ENCODE data around the gene GALNT3. TPM values are rescaled to one million over a fixed set of nuclear protein-coding genes. Genes with fewer than 3 reads are reported as not detected.

The GALNT3 gene
- polyA plus RNA-seq (ENCODE audit: insufficient read length in 3 of 3), result 10 to 100 TPM; 14.8 to 16.9 (median 16.7) TPM

DNA sequence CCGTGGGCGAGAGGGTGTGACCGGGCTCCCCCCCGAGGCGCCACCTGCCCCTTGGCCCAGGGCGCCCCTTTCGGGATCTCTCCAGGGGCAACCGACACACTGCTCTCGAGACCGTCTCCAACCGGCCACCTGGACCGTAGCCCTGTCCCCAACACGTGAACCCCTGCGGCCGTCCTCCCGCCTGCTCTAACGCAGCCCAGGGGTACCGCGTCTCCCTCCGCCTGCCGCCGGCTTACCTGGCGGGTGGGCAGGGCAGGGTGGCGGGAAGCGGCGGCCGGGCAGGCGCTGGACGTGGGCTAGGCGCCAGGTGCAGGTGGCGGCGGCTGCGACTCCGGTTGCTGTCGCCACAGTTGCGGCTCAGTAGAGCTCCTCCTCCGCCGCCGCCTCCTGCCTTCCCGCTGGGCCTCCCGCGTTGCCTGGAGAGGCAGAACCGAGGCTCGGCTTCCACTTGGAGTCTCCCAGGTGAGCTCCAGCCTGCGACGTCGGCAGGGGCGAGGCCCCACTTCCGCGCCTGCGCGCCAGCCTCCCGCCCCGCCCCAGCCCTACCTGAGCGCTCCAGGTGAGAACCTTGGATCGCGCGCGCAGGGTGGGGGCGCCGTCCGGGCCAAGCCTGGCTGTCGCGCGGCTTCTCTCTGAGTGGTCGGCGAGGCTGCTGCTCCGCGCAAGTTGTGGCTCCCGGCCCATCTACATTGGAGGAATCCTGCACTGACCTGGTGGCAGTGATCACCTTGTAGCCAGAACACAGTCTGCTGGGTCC is at the start of gene GALNT3:
Gene GALNT3 (minus strand): TSS at position 469 of the 757 bp plus-strand sequence. CDS start 23,547 bp downstream, outside the sequence.
- DNase-seq (ENCODE audit: low read depth in 3 of 3, low spot score in 2 of 3), result peak in 2 of 3 donors; percentile 29 to 39

GRCh38 chr2:165843351-165843750 is 49.3 kb upstream of the GALNT3 start:
- DNase-seq (ENCODE audit: low read depth in 3 of 3, low spot score in 2 of 3), result no peak

DNA sequence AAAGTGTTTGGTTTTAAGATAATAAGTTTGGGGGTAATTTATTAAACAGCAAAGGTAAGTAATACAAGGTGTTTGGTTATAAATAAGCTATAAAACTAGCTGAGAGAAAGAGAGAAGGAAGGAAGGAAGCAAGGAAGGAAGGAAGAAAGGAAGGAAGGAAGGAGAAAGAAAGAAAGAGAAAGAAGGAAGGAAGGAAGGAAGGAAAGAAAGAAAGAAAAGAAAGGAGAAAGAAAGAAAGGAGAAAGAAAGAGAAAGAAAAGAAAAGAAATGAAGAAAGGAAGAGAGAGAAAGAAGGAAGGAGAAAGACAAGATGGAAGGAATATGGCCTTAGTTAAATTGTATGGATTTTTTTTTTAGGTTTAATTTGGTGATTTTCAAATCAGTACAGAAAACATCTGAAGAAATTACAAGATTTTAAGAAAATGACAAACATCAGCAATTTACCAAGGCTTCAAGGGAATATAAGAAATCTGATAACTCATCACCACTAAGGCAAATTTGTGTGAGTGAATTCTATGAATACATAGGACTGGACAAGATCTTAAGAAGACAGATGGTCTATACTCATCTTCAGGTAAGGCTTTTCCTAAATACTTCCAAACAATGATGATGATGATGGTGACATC is 46.4 kb upstream of the GALNT3 start:
- DNase-seq (ENCODE audit: low read depth in 3 of 3, low spot score in 2 of 3), result no peak

GRCh38 chr2:165839610-165840009 is 45.6 kb upstream of the GALNT3 start:
- DNase-seq (ENCODE audit: low read depth in 3 of 3, low spot score in 2 of 3), result no peak

GRCh38 chr2:165837122-165837521 is 43.1 kb upstream of the GALNT3 start:
- DNase-seq (ENCODE audit: low read depth in 3 of 3, low spot score in 2 of 3), result no peak

GRCh38 chr2:165835363-165835762 is 41.3 kb upstream of the GALNT3 start:
- no peak for DNase-seq (ENCODE audit: low read depth in 3 of 3, low spot score in 2 of 3)

DNA sequence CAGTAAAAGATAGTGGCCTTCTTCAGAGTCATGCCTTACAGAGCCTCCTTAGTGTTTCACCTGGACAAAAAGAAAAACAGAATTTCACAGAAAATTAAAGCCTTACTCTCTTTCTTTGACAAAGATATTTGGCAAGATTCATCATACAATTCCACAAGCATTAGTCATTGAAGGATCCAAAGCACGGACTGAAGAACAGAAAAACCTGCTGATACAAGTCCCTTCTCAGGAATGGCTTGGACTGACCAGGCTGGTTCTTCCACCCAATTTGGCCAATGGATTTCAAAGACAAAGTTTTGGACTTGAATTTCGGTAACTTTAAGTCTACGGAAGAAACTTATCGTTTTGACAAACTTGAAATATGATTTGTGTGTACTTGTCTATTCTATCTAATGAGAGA is 39.1 kb upstream of the GALNT3 start:
- no peak for DNase-seq (ENCODE audit: low read depth in 3 of 3, low spot score in 2 of 3)

GRCh38 chr2:165827921-165828276 is 33.9 kb upstream of the GALNT3 start:
- no peak for DNase-seq (ENCODE audit: low read depth in 3 of 3, low spot score in 2 of 3)

DNA sequence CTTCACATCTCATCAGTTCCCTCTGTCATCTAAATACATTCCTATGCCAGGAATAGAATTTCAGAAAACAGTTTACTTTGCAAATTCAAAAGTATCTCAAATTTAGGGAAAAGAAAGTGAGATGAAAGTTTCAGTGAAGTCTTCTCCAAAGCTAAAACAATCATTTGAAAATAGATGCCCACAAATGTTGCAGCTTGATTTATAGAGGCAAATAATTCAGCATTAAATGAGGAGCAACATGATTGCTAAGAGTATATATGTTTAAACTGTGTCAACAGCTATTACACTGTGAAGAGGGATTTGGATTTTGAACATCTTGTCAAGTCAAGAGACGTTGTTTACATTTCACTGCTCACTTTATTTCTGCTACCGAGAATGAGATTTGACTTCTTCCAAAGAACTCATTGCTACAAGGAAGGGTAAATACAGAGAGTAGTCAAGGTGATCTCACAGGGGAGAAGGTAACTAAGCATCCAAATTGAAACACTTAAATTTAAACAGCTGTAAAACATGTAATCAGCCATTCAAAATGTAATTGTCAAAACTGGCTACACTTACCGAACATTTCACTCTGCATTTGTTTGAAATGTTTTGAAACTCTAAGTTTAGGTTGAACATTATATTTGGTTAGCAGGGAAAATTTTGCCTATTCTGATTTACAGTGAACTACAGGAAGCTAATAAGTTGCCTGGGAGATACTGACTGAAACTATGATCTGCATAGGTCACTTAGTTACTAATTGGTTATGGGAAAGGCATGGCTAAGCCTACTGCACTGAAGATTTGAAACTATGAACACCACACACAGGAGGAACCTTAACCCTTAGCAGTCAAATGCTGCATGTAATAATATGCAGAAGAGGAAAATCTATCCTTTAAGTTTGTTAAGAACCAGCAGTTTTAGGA is 33.2 kb upstream of the GALNT3 start:
- no peak for DNase-seq (ENCODE audit: low read depth in 3 of 3, low spot score in 2 of 3)

DNA sequence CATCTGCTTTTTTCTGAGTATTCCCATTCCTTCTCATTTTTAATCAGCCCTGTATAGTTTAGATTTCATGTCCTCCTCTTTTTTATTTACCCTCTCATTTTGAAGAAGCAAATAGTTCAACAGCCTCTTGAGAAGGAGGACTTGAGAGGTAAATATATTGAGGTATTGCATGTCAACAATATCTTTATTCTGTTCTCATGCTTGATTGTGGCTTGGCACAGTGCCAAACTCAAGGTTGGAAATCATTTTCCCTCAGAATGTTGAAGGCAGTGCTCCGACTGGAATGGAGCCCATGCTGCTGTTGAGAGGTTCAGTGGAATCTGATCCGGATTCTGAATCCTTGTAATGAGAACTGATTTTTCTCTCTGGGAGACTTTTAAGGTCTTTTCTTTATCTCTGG is 31.0 kb upstream of the GALNT3 start:
- DNase-seq (ENCODE audit: low read depth in 3 of 3, low spot score in 2 of 3), result no peak

DNA sequence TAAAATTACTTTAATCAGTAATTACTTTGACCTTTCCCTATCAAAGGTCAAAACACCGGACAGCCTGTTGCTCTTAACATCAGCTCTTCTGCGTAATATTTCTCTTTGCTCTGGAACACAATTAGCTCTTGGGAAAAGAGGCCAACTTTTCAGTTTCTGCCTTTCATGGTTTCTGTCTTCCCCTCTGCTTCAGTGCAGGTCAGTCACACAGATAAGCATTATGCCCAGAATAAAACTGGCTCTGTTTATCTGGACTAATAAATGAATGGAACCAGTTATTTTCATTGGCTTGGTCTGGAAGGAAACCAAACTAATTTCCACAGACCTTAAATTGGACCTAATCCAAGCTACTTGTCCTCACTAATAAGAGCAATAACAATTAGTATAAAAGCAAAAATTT is 26.2 kb upstream of the GALNT3 start:
- DNase-seq (ENCODE audit: low read depth in 3 of 3, low spot score in 2 of 3), result no peak

DNA sequence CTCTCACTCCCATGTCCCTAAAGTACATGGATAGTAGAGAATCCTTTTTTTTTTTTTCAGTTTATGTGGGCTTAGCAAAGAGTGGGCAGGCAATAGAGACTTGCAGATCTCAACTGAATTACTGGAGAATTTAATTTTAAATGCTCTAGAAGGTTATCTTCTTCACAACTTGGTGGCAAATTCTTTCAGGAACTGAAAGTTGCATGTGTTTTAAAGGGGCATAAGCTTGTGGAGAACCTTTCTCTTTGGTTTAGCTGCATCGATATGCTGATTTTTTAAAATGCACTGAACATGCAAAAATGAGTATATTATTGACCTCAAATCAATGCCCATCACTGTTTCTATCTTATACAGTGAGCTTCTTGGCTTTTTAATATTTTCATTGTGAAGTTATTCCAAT is 24.9 kb upstream of the GALNT3 start:
- DNase-seq (ENCODE audit: low read depth in 3 of 3, low spot score in 2 of 3), result no peak

- no peak for DNase-seq (ENCODE audit: low read depth in 3 of 3, low spot score in 2 of 3)
Observed at GRCh38 chr2:165815299-165816141, 21.5 kb upstream of the GALNT3 start.

GRCh38 chr2:165814473-165814872 is 20.4 kb upstream of the GALNT3 start:
- DNase-seq (ENCODE audit: low read depth in 3 of 3, low spot score in 2 of 3), result no peak

- no peak for DNase-seq (ENCODE audit: low read depth in 3 of 3, low spot score in 2 of 3)
Observed at GRCh38 chr2:165811592-165812370, 17.7 kb upstream of the GALNT3 start.

GRCh38 chr2:165810418-165810817 is 16.4 kb upstream of the GALNT3 start:
- DNase-seq (ENCODE audit: low read depth in 3 of 3, low spot score in 2 of 3), result no peak

DNA sequence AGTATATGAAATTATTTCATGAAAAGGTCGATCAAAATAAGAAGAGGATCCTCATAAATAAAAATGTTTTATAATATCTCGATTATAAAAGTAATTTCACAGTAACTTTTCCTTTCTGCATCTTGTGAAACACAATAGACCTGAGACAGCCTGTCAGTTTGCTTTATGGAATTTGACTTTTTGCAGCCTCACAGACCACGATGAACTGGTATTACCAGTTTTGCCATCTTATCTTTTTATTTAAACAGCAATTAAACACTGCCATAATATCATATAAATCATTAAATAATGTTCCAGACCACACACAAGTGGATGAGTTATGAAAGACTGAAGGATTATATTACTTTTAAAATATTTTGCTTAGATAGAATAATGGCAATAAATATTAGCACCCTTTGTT is 10.7 kb upstream of the GALNT3 start:
- no peak for DNase-seq (ENCODE audit: low read depth in 3 of 3, low spot score in 2 of 3)

- DNase-seq (ENCODE audit: low read depth in 3 of 3, low spot score in 2 of 3), result no peak
Observed at GRCh38 chr2:165803123-165803760, 9.2 kb upstream of the GALNT3 start.

DNA sequence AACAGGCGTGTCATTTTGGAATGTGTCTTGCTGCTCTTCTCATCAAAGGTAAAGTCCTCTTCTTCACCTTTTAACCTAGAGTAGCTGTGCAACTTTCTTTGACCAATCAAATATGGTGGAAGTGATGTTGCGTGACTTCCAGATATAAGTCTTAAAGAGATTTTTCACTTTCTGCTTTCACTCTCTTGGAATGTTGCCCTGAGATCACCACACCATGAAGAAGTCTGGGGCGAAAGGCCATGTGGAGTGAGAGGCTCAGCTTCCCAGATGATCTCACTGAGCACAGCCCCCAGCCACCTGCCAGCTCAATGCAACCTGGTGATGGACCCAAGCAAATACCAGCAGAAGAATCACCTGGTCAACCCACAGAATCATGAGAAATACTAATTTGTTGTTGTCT is 7.1 kb upstream of the GALNT3 start:
- no peak for DNase-seq (ENCODE audit: low read depth in 3 of 3, low spot score in 2 of 3)

All from right renal cortex interstitium (tissue), 3 donors.